HL-60/S4 treated with phorbol 12-myristate 13-acetate at 8.2 ng/mL for 4 days and 3 days (cell line): ENCODE measurements around the gene DNAH9.

Experiments
- in situ Hi-C: fragments of 300-500 bp; cut with MboI; formaldehyde crosslinking; loops from 2 replicates; pipeline ENCODE4 v1.15.0; 2022; ENCODE audit warnings: low sequenced_read_pairs

The DNAH9 gene

GRCh38 chr17:11644265-11645212, 46.3 kb downstream of the DNAH9 start:
- in situ Hi-C loops, result no loop called here

- in situ Hi-C loops, result no loop called here
Measured at GRCh38 chr17:11645426-11645825, 47.2 kb downstream of the DNAH9 start.

- in situ Hi-C loops, result no loop called here
Measured at GRCh38 chr17:11651089-11651488, 52.8 kb downstream of the DNAH9 start.

DNA sequence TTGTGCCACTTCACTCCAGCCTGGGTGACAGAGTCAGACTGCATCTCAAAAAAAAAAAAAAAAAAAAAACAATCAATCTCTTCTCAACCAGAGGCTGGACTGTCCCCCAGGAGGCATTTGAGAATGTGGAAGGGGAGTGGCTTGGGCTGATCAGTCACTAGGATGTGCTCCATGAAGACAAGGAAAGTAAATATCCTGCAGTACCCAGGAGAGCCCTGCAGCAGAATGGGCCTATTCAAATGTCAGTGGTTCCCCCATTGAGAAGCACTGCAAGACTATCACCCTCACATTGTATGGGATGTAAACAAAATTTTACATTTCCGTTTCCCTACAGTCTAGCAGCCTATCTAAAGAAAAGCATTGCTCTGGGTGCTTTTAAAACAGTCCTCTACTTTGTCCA, 70.3 kb downstream of the DNAH9 start:
- in situ Hi-C loops, result no loop called here

DNA sequence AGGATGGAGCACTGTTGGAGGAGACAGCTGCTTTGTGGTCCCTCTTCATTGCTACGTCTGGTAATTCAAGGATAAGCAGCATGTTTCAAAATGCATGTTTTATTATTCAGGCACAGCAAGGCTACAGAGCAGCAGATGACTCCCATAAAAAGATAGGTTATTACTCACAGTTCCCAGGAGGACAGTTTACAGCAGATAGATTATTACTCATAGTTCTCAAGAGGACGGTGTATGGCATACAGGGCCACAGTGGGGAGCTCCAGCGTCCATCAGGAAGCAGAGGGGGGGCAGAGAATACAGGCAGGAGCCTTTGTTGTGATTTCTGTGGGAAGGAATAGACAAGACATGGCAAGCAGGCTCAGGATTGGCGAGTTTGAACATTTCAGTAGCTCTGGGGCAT, 72.9 kb downstream of the DNAH9 start:
- in situ Hi-C loops, result no loop called here

DNA sequence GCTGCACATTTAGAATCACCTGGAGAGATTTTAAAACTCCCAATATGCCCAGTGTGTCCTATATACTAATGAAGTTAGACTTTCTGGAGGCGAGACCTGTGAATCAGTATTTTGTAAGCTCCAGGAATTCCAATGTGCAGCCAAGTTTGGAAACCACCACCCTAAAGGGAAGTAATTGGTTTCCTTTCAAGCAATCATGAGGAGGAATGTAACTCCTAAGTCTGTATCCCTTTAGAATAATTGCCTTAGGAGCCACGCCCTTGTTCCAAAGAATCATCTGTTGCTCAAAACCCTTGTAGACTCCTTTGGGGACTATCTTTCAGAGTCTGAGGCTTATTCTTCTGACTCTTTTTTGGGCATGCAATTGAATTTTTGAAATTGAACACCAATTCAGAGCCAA, 84.4 kb downstream of the DNAH9 start:
- in situ Hi-C loops, result no loop called here

- in situ Hi-C loops, result no loop called here
Measured at GRCh38 chr17:11690681-11691080, 92.4 kb downstream of the DNAH9 start.

DNA sequence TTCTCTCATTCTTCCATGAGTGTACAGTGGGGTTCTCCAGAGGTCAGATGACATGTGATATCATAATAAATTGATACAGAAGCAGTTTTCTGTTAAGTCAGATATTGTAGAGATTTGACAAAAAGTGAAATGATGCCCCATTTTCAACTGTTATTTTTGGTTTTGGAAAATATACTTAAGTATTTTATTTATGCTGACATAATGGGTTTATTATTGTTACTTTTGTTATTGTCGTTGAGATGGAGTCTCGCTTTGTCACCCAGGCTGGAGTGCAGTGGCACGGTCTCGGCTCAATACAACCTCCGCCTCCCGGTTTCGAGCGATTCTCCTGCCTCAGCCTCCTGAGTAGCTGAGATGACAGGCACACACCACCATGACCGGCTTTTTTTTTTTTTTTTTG, 94.4 kb downstream of the DNAH9 start:
- in situ Hi-C loops, result no loop called here

GRCh38 chr17:11693284-11693683, 95.0 kb downstream of the DNAH9 start:
- in situ Hi-C loops, result no loop called here

DNA sequence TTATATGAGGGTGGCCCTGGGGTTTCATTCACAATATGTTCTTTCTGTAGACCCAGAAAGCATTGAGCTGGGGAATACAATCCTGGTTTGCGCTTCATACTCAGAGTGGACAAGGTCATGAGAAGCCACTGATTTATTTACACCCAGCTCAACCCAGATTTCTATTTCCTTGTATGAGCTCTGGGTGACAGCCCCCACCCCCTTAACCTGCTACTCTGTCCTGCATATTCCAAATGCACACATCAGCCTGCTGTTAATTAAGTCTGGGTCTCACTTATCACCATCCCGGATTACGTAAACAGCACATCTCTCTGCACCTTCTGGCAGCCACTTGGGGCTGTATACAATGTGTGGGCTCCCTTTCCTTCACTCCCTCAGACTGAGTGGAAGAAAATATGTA, 102.4 kb downstream of the DNAH9 start:
- in situ Hi-C loops, result no loop called here

GRCh38 chr17:11701911-11702310, 103.6 kb downstream of the DNAH9 start:
- in situ Hi-C loops, result no loop called here

- in situ Hi-C loops, result no loop called here
Measured at GRCh38 chr17:11704041-11704440, 105.8 kb downstream of the DNAH9 start.

GRCh38 chr17:11705111-11705510, 106.8 kb downstream of the DNAH9 start:
- in situ Hi-C loops, result no loop called here

DNA sequence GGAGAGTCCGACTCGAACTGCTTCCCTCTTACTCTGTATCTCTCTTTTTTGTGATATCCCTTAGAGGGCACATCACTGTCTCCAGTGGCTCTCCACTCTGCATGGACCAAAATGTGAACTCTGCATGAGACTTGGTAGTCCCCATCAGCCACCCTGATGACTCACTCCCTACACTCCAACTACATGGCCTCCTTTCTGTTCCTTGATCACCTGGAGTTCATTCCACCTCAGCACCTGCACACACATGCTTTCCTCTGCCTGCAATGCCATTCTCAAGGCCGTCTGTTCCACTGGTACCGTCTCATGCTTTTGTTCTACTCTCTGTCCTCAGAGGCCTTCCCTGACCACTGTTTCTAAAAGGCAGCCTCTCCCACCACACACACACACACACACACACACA, 109.3 kb downstream of the DNAH9 start:
- in situ Hi-C loops, result no loop called here

GRCh38 chr17:11712456-11712855, 114.2 kb downstream of the DNAH9 start:
- in situ Hi-C loops, result no loop called here

GRCh38 chr17:11719203-11719602, 120.9 kb downstream of the DNAH9 start:
- in situ Hi-C loops, result no loop called here

GRCh38 chr17:11719856-11720255, 121.6 kb downstream of the DNAH9 start:
- in situ Hi-C loops, result no loop called here

DNA sequence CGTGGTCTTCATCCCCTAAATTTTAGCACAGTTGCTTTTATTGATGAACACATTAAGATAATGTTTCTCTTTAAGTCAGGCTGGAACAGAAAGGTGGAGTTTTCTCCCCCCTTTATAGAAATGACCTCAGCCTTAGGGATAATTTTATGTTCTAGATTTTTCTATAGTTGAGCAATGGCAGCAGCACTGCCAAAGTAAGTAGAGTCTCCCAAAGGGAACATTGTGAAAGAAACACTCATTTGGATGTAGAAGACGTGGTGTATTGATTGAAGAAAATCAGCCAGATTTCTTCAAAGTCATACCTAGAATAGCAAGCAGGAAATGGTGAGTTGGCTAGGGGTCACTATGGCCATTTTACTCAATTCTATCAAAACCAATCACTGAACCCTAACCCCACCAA, 122.5 kb downstream of the DNAH9 start:
- in situ Hi-C loops, result no loop called here

DNA sequence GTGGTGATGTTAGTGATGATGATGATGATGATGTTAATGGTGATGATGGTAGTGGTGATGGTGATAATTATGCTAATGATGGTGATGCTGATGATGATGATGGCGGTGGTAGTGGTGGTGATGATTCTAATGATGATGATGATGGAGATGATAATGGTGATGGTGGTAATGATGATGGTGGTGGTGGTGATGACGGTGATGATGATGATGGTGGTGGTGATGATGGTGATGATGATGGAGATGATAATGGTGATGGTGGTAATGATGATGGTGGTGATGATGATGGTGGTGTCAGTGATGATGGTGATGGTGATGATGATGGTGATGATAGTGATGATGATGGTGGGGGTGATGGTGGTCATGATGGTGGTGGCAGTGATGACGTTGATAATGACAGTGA, 132.5 kb downstream of the DNAH9 start:
- in situ Hi-C loops, result no loop called here

DNA sequence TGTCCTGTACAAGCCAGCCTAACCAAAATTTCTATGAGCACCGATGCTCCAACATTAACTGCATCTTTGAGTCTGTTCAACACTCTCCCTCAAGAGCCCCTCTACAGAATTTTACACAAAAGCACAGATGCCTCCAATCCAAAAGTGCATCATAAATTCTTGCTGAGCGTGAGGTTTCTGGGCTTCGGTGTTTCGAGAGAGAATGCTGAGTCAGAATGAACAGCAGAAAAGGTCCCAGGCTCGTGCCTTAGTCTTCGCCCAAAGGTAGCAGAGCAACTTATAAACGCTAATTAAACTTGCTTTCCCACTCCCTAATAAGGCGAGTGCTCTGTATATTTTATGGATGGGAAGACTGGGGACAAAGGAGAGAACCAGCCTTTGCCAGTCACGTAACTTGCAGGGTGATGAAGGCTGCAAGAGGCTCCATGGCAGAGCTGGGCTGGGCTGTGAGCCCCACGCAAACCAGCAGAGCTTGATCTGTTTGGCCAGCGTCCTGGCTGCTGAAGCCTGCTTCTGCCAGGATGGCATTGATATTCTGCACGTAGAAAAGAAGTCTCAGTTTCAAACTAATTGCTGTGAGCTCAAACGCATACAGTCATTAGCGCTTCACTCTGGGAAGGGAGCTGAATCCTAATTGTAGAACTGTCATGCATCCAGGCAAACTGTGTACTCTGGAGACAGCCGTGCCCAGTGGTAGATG, 138.5 kb downstream of the DNAH9 start:
- in situ Hi-C loops, result no loop called here

GRCh38 chr17:11737313-11737679, 139.0 kb downstream of the DNAH9 start:
- in situ Hi-C loops, result no loop called here

DNA sequence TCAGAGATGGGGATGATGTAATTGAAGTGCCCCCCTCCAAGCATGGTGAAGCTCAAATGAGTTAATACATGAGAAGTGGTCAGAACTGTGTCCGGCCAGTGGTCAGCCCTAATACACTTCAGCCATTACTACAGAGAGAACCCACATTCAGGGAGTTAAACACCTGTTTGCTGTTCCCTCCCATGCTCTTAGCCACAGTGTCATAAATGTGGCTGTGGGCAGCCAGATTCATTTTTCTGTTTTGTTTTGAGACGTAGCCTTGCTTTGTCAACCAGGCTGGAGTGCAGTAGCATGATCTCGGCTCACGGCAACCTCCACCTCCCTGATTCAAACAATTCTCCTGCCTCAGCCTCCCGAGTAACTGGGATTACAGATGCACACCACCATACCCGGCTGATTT, 139.9 kb downstream of the DNAH9 start:
- in situ Hi-C loops, result no loop called here
